SK-N-MC (cell line): ENCODE measurements around the gene ZMIZ1.

Source experiments
- EZH2 ChIP-seq: fragments of 200-600 bp; sonication (generic); IDR thresholded peaks from one replicate; pipeline ENCODE4 v1.6.1; 2017; ENCODE audit warnings: antibody characterized with exemption
- POLR2AphosphoS5 ChIP-seq: IDR thresholded peaks from 2 replicates; pipeline ENCODE4 v1.6.1; 2012; ENCODE audit warnings: mild to moderate bottlenecking, low read depth, low read length, borderline replicate concordance

GRCh38 chr10:79147306-79147705 lies 78.5 kb downstream of the ZMIZ1 start:
- TF ChIP-seq POLR2AphosphoS5 (no peak), EZH2 (no peak)
